Activated CD4-positive, alpha-beta T cell treated with anti-CD3 and anti-CD28 coated beads, Interleukin-2, amount 50 U/mL, for 24 hours (primary cell): ENCODE measurements around the gene ZNF823.

Source experiments
- DNase-seq, 2 donors: peaks; one replicate each; pipeline ENCODE4 v3.0.0-alpha.2; 2020; ENCODE audit warnings: low read depth in 1 of 2, low spot score in 1 of 2

The ZNF823 gene

DNA sequence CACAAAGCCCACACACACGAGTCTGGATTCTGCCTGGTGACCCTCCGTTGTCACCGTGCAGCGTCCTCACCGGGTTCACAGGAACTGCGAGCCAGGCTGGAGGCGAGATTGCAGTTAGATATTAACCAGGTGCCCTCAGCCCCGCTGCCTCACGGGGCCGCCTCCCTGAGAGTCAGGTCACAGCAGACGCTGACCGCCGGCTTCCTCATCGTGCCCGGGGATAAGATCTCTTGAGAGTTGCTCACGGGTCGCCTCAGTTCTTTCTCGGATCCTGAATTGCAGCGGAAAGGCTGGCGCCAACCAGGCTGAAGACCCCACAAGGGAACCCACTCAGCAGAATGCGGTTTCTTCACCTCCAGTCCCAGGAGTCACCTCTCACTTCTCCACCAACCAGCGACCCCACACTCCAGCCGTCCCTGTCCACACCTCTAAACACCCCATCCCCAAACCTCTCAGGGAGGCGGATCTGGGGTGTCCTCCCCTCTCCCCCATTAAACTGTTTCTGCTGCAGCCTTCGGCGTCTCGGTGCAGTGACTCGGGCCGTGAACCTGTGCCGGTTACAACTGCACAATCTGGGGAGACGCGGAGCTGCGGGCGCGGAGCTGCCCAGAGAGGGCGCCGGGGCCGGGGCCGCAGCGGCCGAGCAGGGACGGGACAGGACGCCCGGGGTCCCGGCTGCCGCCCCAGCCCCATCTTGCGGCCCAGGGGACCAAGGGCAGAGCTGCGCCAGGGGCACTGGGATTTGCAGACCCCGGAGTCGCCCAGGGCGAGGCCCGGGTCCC, 591 bp downstream of the ZNF823 start:
- DNase-seq = peak; percentile 9 to 18

DNA sequence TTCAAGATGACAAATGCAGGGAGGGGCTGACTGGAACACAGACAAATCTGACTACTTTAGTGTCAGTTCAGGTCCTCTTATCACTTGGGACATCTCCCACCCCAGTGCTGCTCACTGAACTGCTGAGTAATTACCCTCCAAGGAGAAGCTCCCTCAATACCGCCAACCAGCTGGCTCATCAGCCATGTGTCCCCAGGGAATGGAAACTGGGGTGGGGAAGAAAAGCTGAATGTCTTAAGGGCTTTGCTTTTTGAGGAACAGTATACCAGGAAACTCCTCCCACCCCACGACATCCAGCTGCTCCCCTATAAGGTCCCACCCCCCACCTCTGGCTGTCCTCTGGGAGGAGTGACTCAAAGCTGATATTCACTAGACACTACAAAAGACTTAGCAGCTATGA, 2.0 kb downstream of the ZNF823 start:
- DNase-seq = no peak

DNA sequence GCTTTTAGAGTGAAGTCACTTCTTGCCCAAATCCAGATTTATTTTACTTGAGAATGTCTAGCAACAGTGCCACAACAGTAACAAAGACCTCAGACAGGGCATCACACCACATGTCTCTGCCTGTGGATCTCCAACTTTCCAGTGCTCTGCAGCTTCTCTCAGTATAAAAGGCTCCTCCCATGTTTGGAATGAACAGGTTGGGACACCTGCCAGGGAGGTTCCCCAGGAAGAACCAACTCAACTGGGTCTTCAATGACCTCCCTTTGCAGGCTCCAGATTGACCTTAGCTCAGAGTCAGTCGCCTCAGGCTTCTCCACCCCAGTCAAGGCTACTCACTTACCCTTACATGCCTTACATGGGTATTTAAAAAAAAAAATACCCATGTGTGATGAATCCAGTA, 3.4 kb downstream of the ZNF823 start:
- no peak for DNase-seq

DNA sequence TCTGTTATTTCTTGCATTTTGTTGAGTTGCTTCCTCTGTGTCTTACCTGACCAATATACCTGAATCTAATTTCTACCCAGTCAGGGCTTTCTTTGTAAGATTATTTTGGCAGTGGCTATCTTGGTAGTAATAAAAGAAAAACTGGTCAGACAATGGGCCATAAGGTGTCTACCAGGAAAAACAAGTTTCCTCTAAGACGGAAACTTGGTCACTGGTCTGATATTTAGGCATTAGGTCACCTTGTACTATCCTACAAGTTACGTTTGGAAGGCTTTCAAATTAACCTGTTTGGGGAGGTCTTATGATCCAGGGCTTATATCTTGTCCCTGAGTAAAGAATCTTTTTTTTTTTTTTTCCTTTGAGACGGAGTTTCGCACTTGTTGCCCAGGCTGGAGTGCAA, 9.2 kb downstream of the ZNF823 start:
- no peak for DNase-seq

DNA sequence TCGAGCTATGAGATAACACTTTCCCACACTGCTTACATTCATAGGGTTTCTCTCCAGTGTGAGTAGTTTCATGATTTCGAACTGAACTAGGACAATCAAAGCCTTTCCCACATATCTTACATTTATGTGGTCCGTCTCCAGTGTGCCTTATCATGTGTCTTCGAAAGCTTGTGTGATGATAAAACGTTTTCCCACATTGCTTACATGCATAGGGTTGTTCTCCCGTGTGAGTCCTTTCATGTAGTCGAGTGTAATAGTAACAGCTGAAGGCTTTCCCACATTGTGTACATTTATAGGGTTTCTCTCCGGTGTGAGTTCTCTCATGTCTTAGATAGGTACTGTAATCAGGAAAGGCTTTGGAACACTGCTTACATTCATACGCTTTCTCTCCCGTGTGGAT, 16.3 kb downstream of the ZNF823 start:
- no peak for DNase-seq

DNA sequence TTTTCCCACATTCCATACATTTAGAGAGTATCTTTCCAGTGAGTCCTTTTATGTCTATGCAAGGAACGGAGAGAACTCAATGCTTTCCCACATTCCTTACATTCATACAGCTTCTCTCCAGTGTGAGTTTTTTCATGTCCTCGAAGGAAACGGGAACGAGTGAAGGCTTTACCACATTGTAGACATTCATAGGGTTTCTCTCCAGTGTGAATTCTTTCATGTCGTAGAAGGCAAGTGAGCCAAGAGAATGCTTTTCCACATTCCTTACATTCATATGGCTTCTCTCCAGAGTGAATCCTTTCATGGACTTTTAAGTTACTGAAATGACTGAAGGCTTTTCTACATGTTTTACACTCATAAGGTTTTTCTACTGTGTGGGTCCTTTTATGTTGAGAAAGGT, 17.1 kb downstream of the ZNF823 start:
- no peak for DNase-seq

DNA sequence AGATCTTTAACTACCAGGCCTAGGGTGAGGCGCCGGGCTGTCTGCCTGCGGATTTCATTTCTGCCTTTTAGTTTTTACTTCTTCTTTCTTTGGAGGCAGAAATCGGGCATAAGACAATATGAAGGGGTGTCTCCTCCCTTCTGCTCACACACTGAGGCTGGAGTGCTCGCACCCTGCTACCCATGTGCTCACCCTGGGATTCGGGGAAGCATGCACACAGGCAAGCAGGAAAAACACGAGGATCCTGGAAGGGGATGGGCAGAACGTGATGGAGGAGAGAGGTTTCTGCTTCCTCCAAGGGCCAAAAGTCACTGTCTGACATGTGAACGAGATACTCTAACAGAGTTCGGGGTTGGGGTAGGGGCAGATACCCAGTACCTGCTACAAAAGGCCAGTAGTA, 28.4 kb downstream of the ZNF823 start:
- no peak for DNase-seq

DNA sequence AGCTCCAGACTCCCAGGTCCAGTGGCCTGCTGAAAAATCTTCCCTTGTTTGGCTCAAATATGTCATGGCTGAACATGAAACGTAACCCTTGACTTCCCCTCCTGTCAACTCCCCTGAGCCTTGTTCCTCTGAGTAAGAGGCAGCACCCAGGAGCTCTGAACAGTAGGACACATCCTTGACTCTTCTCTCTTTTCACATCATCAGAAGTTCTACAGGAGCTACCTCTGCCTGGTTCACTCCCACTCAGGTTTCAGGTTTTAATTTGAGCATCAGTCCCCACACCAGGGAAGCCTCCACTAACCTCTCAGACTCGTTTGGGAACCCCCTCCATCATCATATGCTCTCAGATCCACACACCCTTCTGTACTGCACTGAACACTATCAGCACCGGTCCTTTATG, 30.3 kb downstream of the ZNF823 start:
- no peak for DNase-seq

DNA sequence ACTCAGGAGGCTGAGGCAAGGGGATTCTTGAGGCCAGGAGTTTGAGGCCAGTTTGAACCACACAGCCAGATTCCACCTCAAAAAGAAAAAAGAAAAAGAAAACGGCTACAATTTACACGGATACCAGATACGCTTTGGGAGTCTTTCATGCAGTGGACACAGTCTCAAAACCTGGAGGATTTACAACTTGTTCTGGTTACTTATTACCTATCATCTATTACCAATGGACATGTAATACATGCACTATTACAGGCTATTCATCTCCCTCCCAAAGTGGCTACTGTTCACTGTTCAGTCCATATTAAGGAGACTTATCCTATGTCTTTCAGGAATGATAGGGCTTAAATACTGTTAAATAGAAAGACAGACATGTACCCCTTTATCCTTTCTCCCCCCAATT, 33.3 kb downstream of the ZNF823 start:
- no peak for DNase-seq

DNA sequence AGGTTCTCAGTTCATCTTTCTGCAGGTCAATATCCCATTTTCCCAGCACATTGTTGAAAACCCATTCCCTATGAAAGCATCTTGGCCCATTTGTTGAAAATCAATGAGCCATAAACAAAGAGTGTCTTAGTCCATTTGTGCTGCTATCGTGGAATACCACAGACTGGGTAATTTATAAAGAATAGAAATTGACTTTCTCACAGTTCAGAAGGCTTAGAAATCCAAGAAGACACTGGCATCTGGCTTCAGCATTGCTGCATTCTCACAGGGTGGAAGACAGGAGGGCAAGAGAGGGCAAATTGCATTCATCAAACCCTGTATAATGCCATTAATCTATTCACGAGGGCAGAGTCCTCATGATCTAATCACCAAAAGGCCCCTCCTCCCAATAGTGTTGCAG, 34.1 kb downstream of the ZNF823 start:
- no peak for DNase-seq

DNA sequence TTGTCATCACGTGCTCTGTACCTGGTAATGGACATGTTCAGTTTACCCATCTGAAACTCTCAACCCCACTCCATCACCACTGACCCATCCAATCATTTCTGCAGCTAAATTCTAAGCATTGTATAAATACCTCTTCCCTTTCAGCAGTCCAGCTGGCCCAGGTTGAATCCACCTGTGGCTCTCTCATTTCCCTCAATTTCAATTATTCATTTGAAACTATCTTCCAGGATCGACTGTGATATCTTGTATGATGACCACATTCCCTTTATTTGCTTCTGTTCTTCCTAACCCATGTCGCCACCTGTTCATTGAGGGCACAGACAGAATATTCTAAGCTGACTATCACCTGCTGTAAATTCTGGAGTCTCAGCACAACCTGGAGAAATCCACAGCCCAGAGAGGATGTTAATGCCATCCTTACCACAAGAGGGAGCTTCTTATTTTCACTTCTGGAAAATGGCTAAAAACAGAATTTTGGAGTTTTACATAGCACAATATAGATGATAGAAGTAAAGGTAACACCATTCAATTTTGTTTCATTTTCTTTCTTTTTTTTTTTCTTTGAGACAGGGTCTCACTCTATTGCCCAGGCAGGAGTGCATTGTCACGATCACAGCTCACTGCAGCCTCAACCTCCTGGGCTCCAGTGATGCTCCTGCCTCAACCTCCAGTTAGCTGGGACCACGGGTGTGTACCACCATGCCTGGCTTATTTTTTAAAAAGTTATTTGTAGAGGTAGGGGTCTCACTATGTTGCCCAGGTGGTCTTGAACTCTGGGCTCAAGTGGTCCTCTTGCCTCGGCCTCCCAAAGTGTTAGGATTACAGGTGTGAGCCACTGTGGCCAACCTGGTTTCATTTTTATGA, 38.6 kb downstream of the ZNF823 start:
- no peak for DNase-seq

DNA sequence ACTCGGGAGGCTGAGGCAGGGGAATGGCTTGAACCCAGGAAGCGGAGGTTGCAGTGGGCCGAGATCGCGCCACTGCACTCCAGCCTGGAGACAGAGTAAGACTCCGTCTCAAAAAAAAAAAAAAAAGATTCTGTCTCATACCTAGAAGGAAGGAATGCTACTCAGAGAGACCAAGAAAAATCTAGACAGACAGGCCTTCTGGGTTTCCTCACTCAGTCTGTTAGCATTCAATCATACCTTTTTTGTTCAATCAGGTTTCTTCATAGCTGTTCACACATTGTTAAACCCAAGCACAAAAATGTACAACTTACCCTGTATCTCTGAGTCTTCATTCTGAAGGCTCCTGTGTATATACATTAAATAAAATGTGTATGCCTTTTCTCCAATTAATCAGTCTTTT, 40.5 kb downstream of the ZNF823 start:
- DNase-seq = no peak

DNA sequence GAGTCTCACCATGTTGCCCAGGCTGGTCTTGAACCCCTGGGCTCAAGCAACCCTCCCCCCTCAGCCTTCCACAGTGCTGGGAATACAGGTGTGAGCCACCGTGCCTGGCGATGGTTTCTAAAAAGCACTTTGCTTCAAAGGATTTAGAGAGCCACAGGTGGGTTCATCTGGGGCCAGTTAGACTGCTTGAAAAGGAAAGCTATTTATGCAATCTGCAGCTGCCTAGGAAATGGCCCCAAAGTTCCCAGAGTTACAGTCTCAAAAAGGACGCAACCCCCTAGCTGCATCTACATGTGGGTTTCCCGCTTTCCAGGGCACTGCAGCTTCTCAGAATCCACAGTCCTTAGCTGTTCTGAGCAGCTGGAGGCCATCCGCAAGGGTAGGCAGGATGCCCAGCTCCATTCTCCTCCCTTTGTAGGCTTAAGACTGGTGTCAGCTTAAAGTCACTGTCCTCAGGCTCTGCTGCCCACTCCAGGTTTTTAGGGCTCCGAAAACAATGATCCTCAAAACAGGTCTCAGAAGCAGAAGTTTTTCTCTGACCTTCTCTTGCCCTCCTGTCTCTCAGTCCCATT, 41.4 kb downstream of the ZNF823 start:
- no peak for DNase-seq

DNA sequence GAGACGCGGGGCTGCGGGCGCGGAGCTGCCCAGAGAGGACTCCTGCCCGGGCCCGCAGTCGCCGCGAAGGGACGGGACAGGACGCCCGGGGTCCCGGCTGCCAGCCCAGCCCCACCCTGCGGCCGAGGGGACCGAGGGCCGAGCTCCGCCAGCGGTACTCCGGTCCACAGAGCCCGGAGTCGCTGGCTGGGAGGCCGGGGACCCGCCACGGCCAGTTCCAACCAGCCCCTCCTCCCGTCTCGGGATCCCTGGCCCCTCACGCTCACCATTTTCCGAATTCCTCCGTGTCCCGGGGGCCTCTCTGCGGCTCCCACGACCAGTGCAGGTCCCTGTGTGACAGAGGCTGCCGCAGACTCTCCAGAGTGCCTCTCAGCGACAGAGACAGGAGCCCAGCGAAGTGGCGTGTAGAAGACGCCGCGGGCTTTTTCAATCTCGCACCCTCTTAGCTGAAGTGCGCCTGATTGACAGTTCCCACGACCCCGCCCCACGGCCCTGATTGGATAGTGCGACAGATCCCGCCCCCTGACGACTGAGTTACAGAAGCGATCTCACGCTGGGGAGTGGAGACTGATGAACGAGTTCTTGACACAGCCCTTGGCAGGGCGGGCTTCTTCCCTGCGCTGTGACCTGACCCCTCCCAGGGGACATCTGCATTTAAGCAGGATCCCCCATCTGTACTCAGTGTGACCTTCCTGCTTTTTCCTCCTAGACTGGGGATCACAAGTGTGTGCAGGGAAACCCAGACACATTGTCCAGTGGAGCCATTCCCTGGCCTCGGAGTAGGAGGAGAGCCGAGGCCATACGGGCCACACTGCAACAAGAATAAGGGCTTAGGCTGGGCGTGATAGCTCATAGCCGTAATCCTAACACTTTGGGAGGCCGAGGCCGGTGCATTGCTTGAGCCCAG, 44.0 kb downstream of the ZNF823 start:
- peak; percentile 73 to 89 for DNase-seq

DNA sequence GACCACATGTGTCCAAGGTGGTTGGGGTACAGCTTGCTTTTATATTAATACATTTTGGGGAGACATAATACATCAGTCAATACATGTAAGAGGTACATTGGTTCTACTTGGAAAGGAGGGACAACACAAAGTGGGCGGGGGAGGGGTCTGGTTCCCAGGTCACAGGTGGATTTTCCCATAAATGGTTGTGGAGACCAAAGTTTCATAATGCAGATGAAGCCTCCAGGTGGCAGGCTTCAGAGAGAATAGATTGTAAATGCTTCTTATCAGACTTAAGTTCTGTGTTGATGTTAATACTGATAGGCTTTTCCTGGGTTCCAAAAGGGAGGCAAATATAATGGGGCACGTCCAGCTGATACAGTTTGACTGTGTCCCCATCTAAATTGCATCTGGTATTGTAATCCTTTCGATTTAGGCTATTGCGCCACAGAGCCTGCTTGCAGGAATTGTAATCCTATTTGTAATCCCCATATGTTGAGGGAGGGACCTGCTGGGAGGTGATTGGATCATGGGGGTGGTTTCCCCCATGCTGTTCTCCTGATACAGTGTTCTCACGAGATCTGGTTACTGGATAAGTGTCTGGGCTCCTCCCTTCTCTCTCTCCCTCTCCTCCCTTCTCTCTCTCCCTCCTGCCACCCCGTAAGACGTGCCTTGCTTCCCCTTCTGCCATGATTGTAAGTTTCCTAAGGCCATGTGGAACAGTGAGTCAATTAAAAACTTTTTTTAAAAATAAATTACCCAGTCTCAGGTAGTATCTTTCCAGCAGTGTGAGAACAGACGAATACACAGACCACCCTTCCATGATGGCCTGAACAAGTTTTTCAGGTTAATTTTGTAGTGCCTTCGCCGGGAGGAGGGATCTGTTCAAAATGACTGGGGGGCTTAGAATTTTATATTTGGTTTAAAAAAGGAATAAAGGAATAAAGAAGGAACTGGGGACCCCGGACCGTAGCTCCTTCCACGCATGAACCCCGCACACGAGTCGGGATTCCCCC, 44.9 kb downstream of the ZNF823 start:
- no peak for DNase-seq

DNA sequence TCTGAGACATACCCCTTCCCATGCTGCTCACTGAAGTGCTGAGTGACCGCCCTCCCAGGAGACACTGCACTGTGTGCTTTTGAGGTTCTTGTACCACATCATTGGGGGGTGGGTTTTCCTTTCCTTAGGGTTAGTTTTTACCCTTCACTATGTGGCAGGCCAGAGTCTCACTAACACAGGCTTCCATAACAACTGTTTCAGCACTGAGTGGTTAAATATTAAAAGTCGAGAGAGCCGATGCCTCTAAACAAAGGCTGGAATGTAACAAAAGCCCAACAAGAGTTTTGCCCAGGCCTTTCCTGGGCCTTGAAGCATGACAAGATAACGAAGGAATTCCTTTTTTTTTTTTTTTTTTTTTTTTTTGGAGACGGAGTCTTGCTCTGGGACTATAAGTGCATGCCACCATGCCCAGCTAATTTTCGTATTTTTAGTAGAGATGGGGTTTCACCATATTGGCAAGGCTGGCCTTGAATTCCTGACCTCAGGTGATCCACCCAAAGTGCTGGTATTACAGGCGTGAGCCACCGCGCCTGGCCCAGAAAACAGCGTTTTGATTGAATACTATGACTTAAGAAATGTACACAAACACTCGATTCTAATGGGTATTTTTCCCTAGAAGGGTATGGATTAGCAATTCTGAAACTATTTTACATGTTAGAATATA, 46.5 kb downstream of the ZNF823 start:
- DNase-seq = no peak

DNA sequence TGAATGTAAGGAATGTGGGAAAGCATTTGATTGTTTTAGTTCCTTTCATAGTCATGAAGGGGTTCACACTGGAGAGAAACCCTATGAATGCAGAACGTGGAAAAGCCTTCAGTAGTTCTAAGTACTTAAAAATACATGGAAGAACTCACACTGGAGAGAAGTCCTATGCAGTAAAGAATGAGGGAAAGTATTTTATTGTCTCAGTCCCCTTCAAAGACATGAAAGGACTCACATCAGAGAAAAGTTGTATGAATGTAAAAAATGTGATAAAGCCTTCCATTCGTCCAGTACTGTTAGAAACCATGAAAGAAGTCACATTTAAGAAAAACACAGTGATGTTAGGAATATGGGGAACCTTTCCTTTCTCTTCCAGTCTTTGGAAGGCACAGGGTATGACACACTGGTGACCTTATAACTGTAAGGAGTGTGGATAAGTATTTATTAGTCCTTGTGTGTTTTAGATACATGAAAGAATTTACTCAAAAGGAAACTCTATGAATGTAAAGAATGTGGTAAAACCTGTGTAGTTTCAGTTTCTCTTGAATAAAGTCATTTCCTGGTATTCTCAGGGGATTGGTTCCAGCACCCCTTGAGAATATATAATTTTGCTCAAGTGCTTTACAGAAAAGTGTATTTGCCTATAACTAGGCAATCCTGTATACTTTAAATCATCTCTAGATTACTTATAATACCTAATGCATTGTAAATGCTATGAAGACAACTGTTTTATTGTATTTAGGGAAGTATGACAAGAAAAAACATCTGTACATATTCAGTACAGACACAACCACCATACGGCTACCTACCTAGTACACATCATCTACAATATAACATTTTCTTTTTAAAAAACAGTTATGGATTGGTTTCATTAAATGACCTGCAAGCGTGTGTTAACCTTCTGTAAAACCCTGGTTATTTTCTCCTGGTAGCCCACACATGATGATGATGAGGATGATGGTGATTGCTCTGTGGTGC, 52.8 kb downstream of the ZNF823 start:
- DNase-seq = no peak

DNA sequence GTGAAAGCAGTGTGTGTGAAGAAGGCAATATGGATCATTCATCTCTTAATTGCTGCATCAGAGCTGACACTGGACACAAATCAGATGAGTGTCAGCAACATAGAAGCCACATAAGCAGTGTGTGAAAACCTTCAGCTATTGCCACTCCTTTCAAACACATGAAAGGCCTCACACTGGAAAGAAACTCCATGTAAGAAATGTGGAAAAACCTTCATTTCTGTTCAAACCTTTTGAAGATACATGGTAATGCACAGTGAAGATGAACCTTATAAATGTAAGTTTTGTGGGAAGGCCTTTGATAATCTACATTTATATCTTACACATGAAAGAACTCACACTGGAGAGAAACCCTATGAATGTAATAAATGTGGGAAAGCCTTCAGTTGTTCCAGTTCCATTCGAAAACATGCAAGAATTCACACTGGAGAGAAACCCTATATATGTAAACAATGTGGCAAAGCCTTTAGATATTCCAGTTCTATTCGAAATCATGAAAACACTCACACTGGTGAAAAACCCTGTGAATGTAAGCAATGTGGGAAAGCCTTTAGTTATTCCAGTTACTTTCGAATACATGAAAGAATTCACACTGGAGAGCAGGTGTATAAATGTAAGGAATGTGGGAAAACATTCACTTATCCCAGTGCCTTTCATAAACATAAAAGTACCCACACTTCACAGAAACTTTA, 53.6 kb downstream of the ZNF823 start:
- DNase-seq = no peak
